Loucy (cell line): ENCODE measurements around the gene PARVB.

Experiments
- H2AFZ ChIP-seq: fragments of 200-600 bp; sonication (generic); 2 replicates; pipeline ENCODE4 v1.6.0; 2016; ENCODE audit warnings: antibody characterized with exemption, mild to moderate bottlenecking, low read length, moderate library complexity
- H3F3A ChIP-seq: fragments of 200-600 bp; 2 replicates; pipeline ENCODE4 v1.6.0; 2016; ENCODE audit warnings: antibody characterized with exemption, low read depth, mild to moderate bottlenecking
- H3K27me3 ChIP-seq: fragments of 200-600 bp; sonication (generic); 2 replicates; pipeline ENCODE4 v1.6.1; 2014; ENCODE audit warnings: low read length, mild to moderate bottlenecking; ENCODE audit not compliant: insufficient read depth, poor library complexity, severe bottlenecking
- H3K36me3 ChIP-seq: fragments of 200-600 bp; sonication (generic); 2 replicates; pipeline ENCODE4 v1.6.1; 2016; ENCODE audit warnings: low read length; ENCODE audit not compliant: insufficient read depth
- H3K4me1 ChIP-seq: fragments of 200-600 bp; sonication (generic); 2 replicates; pipeline ENCODE4 v1.5.1; 2014; ENCODE audit warnings: low read length, mild to moderate bottlenecking; ENCODE audit not compliant: insufficient read depth, poor library complexity, severe bottlenecking
- H3K4me2 ChIP-seq: fragments of 200-600 bp; sonication (generic); 2 replicates; pipeline ENCODE4 v1.6.0; 2014; ENCODE audit warnings: antibody characterized with exemption, low read length, low read depth, mild to moderate bottlenecking; ENCODE audit not compliant: poor library complexity, severe bottlenecking
- H3K4me3 ChIP-seq: fragments of 200-600 bp; sonication (generic); 2 replicates; pipeline ENCODE4 v1.5.1; 2014; ENCODE audit warnings: low read length, mild to moderate bottlenecking, mixed read lengths; ENCODE audit not compliant: poor library complexity, severe bottlenecking
- H3K79me2 ChIP-seq: fragments of 200-600 bp; sonication (generic); 2 replicates; pipeline ENCODE4 v1.6.1; 2014; ENCODE audit warnings: low read length; ENCODE audit not compliant: insufficient read depth
- H3K9ac ChIP-seq: fragments of 200-600 bp; sonication (generic); 2 replicates; pipeline ENCODE4 v1.6.0; 2014; ENCODE audit warnings: mild to moderate bottlenecking, low read depth, low read length, moderate library complexity; ENCODE audit not compliant: poor library complexity, severe bottlenecking
- H3K9me2 ChIP-seq: fragments of 200-600 bp; sonication (generic); replicated peaks from 2 replicates; pipeline ENCODE4 v1.6.1; 2016; ENCODE audit warnings: low read depth, low read length, mixed read lengths
- H3K9me3 ChIP-seq: fragments of 200-600 bp; sonication (generic); 2 replicates; pipeline ENCODE4 v1.6.1; 2014; ENCODE audit warnings: mild to moderate bottlenecking, antibody characterized with exemption, low read length, low read depth; ENCODE audit not compliant: insufficient read depth
- H4K20me1 ChIP-seq: fragments of 200-600 bp; sonication (generic); 2 replicates; pipeline ENCODE4 v1.6.0; 2014; ENCODE audit warnings: antibody characterized with exemption, low read length, mild to moderate bottlenecking; ENCODE audit not compliant: insufficient read depth, poor library complexity, severe bottlenecking
- CTCF ChIP-seq: fragments of 200-600 bp; sonication (generic); conservative IDR thresholded peaks from 2 replicates; pipeline ENCODE4 v1.5.1; 2014; ENCODE audit warnings: mild to moderate bottlenecking, antibody characterized with exemption, low read length
- EZH2phosphoT487 ChIP-seq: fragments of 200-600 bp; IDR thresholded peaks from 2 replicates; pipeline ENCODE4 v1.6.1; 2018; ENCODE audit warnings: antibody characterized with exemption, mild to moderate bottlenecking, moderate library complexity, borderline replicate concordance

Gene PARVB

GRCh38 chr22:44068422-44069191 lies 44.5 kb downstream of the PARVB start:
- no peak overlapping the region for H2AFZ ChIP-seq
- H3K9ac ChIP-seq = no peak overlapping the region
- H3K27me3 ChIP-seq = no peaks in the 10 kb centered on the region
- H3K4me1 ChIP-seq = peaks cover 18% of the 10 kb centered on the region
- H3K9me3 ChIP-seq = no peaks in the 10 kb centered on the region
- no peaks in the 10 kb centered on the region for H3K36me3 ChIP-seq
- no peak overlapping the region for H3K4me2 ChIP-seq
- no peaks in the 10 kb centered on the region for H4K20me1 ChIP-seq
- no peaks in the 10 kb centered on the region for H3F3A ChIP-seq
- no peaks in the 10 kb centered on the region for H3K79me2 ChIP-seq
- H3K4me3 ChIP-seq = no peak overlapping the region
- no peaks in the 10 kb centered on the region for H3K9me2 ChIP-seq
- no peak for TF ChIP-seq EZH2phosphoT487
- TF ChIP-seq CTCF = no peak

- Histone ChIP-seq H3K79me2 (no peaks in the 10 kb centered on the region), H4K20me1 (no peaks in the 10 kb centered on the region), H3K9me2 (no peaks in the 10 kb centered on the region), H3K9me3 (no peaks in the 10 kb centered on the region), H3K9ac (no peak overlapping the region), H3K4me1 (peaks cover 8% of the 10 kb centered on the region), H3K4me2 (no peak overlapping the region), H2AFZ (no peak overlapping the region), H3K36me3 (no peaks in the 10 kb centered on the region), H3K27me3 (no peaks in the 10 kb centered on the region), H3F3A (no peaks in the 10 kb centered on the region), H3K4me3 (no peak overlapping the region)
- TF ChIP-seq EZH2phosphoT487 (no peak), CTCF (no peak)
These were observed 45.9 kb downstream of the PARVB start for GRCh38 chr22:44070029-44070428.

GRCh38 chr22:44071781-44072326 lies 47.8 kb downstream of the PARVB start:
- Histone ChIP-seq H4K20me1 (no peaks in the 10 kb centered on the region), H3K79me2 (no peaks in the 10 kb centered on the region), H3K4me3 (no peak overlapping the region), H3F3A (no peaks in the 10 kb centered on the region), H2AFZ (no peak overlapping the region), H3K27me3 (no peaks in the 10 kb centered on the region), H3K36me3 (no peaks in the 10 kb centered on the region), H3K4me2 (no peak overlapping the region), H3K4me1 (peaks cover 8% of the 10 kb centered on the region), H3K9me2 (no peaks in the 10 kb centered on the region), H3K9me3 (no peaks in the 10 kb centered on the region), H3K9ac (no peak overlapping the region)
- no peak for TF ChIP-seq CTCF
- no peak for TF ChIP-seq EZH2phosphoT487
